HEK293T (cell line): ENCODE data around the gene MRPL51.

Source experiments
- CTCF ChIA-PET: fragments of 350-600 bp; formaldehyde crosslinking; extraction: SDS; loops from one replicate; lab custom pipeline; 2021; ENCODE audit warnings: antibody characterized with exemption, inconsistent platforms; lab: Yijun Ruan, JAX
- POLR2A ChIA-PET: fragments of 350-600 bp; formaldehyde crosslinking; extraction: SDS; loops from one replicate; lab custom pipeline; 2020; ENCODE audit warnings: antibody characterized with exemption, inconsistent platforms; lab: Yijun Ruan, JAX
- DNase-seq: peaks from one replicate; pipeline ENCODE4 v3.0.0; 2012; ENCODE audit warnings: mixed read lengths; ENCODE audit errors: extremely low spot score
- ARNT ChIP-seq: fragments of 450-650 bp; IDR thresholded peaks from 2 replicates; pipeline ENCODE4 v1.6.1; 2017; ENCODE audit warnings: mild to moderate bottlenecking
- BHLHE40 ChIP-seq: fragments of 450-650 bp; IDR thresholded peaks from 2 replicates; pipeline ENCODE4 v1.6.1; 2016; ENCODE audit warnings: mild to moderate bottlenecking, moderate library complexity, borderline replicate concordance
- CTBP1 ChIP-seq: fragments of 450-650 bp; IDR thresholded peaks from 2 replicates; pipeline ENCODE4 v1.6.1; 2016; ENCODE audit warnings: borderline replicate concordance
- ELF4 ChIP-seq: fragments of 450-650 bp; IDR thresholded peaks from 2 replicates; pipeline ENCODE4 v1.6.1; 2017; ENCODE audit warnings: antibody characterized with exemption
- FOXA1 ChIP-seq: fragments of 450-650 bp; IDR thresholded peaks from 2 replicates; pipeline ENCODE4 v1.6.1; 2016; ENCODE audit warnings: mild to moderate bottlenecking
- FOXK2 ChIP-seq: fragments of 450-650 bp; IDR thresholded peaks from 2 replicates; pipeline ENCODE4 v1.6.1; 2016; ENCODE audit warnings: mild to moderate bottlenecking
- FOXM1 ChIP-seq: fragments of 450-650 bp; IDR thresholded peaks from 2 replicates; pipeline ENCODE4 v1.6.1; 2017; ENCODE audit warnings: mild to moderate bottlenecking, borderline replicate concordance
- HDGF ChIP-seq: fragments of 450-650 bp; IDR thresholded peaks from 2 replicates; pipeline ENCODE4 v1.6.1; 2017; ENCODE audit warnings: antibody characterized with exemption, borderline replicate concordance
- L3MBTL2 ChIP-seq: fragments of 450-650 bp; conservative IDR thresholded peaks from 2 replicates; pipeline ENCODE4 v1.6.1; 2016; ENCODE audit warnings: mild to moderate bottlenecking
- LEF1 ChIP-seq: fragments of 450-650 bp; IDR thresholded peaks from 2 replicates; pipeline ENCODE4 v1.6.1; 2017; ENCODE audit warnings: mild to moderate bottlenecking, borderline replicate concordance
- NFRKB ChIP-seq: fragments of 450-650 bp; IDR thresholded peaks from 2 replicates; pipeline ENCODE4 v1.6.1; 2016; ENCODE audit warnings: mild to moderate bottlenecking, moderate library complexity
- PKNOX1 ChIP-seq: fragments of 450-650 bp; IDR thresholded peaks from 2 replicates; pipeline ENCODE4 v1.6.1; 2016
- SP1 ChIP-seq: fragments of 450-650 bp; IDR thresholded peaks from 2 replicates; pipeline ENCODE4 v1.6.1; 2017
- SUZ12 ChIP-seq: fragments of 450-650 bp; IDR thresholded peaks from 2 replicates; pipeline ENCODE4 v1.6.1; 2016; ENCODE audit warnings: mild to moderate bottlenecking
- TARDBP ChIP-seq: fragments of 450-650 bp; IDR thresholded peaks from 2 replicates; pipeline ENCODE4 v1.6.1; 2016
- ZNF384 ChIP-seq: fragments of 450-650 bp; IDR thresholded peaks from 2 replicates; pipeline ENCODE4 v1.6.1; 2016

MRPL51 gene

GRCh38 chr12:6528539-6529235 is 35.6 kb upstream of the MRPL51 start:
- DNase-seq, result no peak
- POLR2A ChIA-PET, result interaction anchor here (0.7 to 1.0 kb wide), 3 partner anchors 9 to 36 kb away, joined by 3 to 4 read pairs (median 3); partner anchors contain the start of gene MRPL51
- CTCF ChIA-PET, result interaction anchor here (2.2 kb wide), 1 partner anchor 9 kb away, joined by 9 read pairs; no protein-coding TSS in a partner anchor
- TF ChIP-seq ZNF384 (no peak), FOXK2 (no peak), NFRKB (no peak), SP1 (no peak), L3MBTL2 (no peak), HDGF (no peak), SUZ12 (no peak), FOXA1 (no peak), ELF4 (no peak), PKNOX1 (no peak), BHLHE40 (no peak), ARNT (no peak), CTBP1 (no peak), FOXM1 (no peak), TARDBP (no peak), LEF1 (no peak)

GRCh38 chr12:6527711-6528110 is 34.6 kb upstream of the MRPL51 start:
- POLR2A ChIA-PET, result interaction anchor here (0.9 kb wide), 1 partner anchor 10 kb away, joined by 3 read pairs; no protein-coding TSS in a partner anchor
- TF ChIP-seq TARDBP (no peak), SUZ12 (no peak), PKNOX1 (no peak), FOXA1 (no peak), LEF1 (no peak), FOXM1 (no peak), BHLHE40 (no peak), CTBP1 (no peak), SP1 (no peak), ZNF384 (no peak), NFRKB (no peak), ELF4 (no peak), L3MBTL2 (no peak), HDGF (no peak), FOXK2 (no peak), ARNT (no peak)
- CTCF ChIA-PET, result interaction anchor here (2.2 kb wide), 1 partner anchor 10 kb away, joined by 9 read pairs; no protein-coding TSS in a partner anchor
- DNase-seq, result no peak

- no peak for DNase-seq
- POLR2A ChIA-PET, result interaction anchor here (1.1 to 2.0 kb wide), 2 partner anchors 9 to 34 kb away, joined by 4 to 5 read pairs; partner anchors contain the start of gene MRPL51
- CTCF ChIA-PET, result no interaction called here
- TF ChIP-seq TARDBP (no peak), LEF1 (no peak), FOXM1 (no peak), FOXK2 (no peak), ZNF384 (no peak), HDGF (no peak), PKNOX1 (no peak), FOXA1 (no peak), L3MBTL2 (no peak), NFRKB (no peak), ELF4 (no peak), SUZ12 (no peak), SP1 (no peak), BHLHE40 (no peak), ARNT (no peak), CTBP1 (no peak)
These were observed 33.9 kb upstream of the MRPL51 start for GRCh38 chr12:6526766-6527525.

GRCh38 chr12:6526201-6526600 is 33.1 kb upstream of the MRPL51 start:
- ChIA-PET POLR2A (interaction anchor here (1.1 to 2.0 kb wide), 3 partner anchors 8 to 33 kb away, joined by 4 to 5 read pairs (median 4); partner anchors contain the start of genes GAPDH and MRPL51), CTCF (no interaction called here)
- TF ChIP-seq FOXA1 (no peak), L3MBTL2 (no peak), TARDBP (no peak), LEF1 (no peak), SP1 (no peak), FOXM1 (no peak), BHLHE40 (no peak), HDGF (no peak), ARNT (no peak), SUZ12 (no peak), FOXK2 (no peak), CTBP1 (no peak), PKNOX1 (no peak), ELF4 (no peak), NFRKB (no peak), ZNF384 (no peak)
- no peak for DNase-seq
